IMR-90 (cell line): Measurements from ENCODE around the gene SMCO4. TPM values are rescaled to one million over a fixed set of nuclear protein-coding genes. Genes with fewer than 3 reads are reported as not detected.

Source experiments
- ATAC-seq: fragments of 200-7000 bp; cut with Tn5 transposase; 2 replicates; pipeline ENCODE4 v1.9.1; 2020; ENCODE audit warnings: low read depth, mild to moderate bottlenecking, moderate library complexity
- BruUV-seq: library from RNA; stranded (reverse); fragments of 400-500 nt; replicated peaks from 2 replicates; lab custom pipeline; 2021; lab: Mats Ljungman, UMichigan
- CTCF ChIA-PET: fragments of 300-600 bp; formaldehyde crosslinking; extraction: SDS; loops from one replicate; lab custom pipeline; 2021; ENCODE audit warnings: antibody characterized with exemption; lab: Yijun Ruan, JAX
- POLR2A ChIA-PET: fragments of 300-600 bp; sonication (Branson Sonifier 250); formaldehyde crosslinking; loops from one replicate; lab custom pipeline; 2022; ENCODE audit warnings: antibody characterized with exemption; ENCODE audit not compliant: unreplicated experiment; lab: Charles Lee
- DNase-seq: peaks from one replicate; pipeline ENCODE4 v3.0.0; 2013
- H2AFZ ChIP-seq: replicated peaks from 2 replicates; pipeline ENCODE3; 2013; ENCODE audit warnings: low read length, mild to moderate bottlenecking; ENCODE audit not compliant: poor library complexity
- H2AK5ac ChIP-seq: 2 replicates; pipeline ENCODE4 v1.6.1; 2013; ENCODE audit warnings: low read depth, low read length, inconsistent platforms
- H2AK9ac ChIP-seq: replicated peaks from 2 replicates; pipeline ENCODE3; 2013; ENCODE audit warnings: mild to moderate bottlenecking, low read depth, low read length, moderate library complexity; ENCODE audit not compliant: poor library complexity
- H2BK120ac ChIP-seq: 2 replicates; pipeline ENCODE4 v1.6.1; 2013; ENCODE audit warnings: low read depth, low read length, inconsistent platforms
- H2BK15ac ChIP-seq: 3 replicates; pipeline ENCODE4 v1.6.1; 2013; ENCODE audit warnings: low read depth, low read length, inconsistent platforms
- H2BK20ac ChIP-seq: 2 replicates; pipeline ENCODE4 v1.6.1; 2013; ENCODE audit warnings: low read depth, mild to moderate bottlenecking, inconsistent platforms, low read length, moderate library complexity
- H2BK5ac ChIP-seq: 2 replicates; pipeline ENCODE4 v1.6.1; 2013; ENCODE audit warnings: mild to moderate bottlenecking, low read depth, low read length, inconsistent platforms; ENCODE audit not compliant: poor library complexity, severe bottlenecking
- H3K14ac ChIP-seq: replicated peaks from 2 replicates; pipeline ENCODE4 v1.6.1; 2013; ENCODE audit warnings: low read depth, low read length, inconsistent platforms
- H3K18ac ChIP-seq: 2 replicates; pipeline ENCODE4 v1.6.1; 2013; ENCODE audit warnings: low read depth, low read length, control low read depth
- H3K23ac ChIP-seq: 2 replicates; pipeline ENCODE4 v1.6.1; 2013; ENCODE audit warnings: low read depth, low read length, inconsistent platforms
- H3K27ac ChIP-seq: 2 replicates; pipeline ENCODE4 v1.5.1; 2013; ENCODE audit warnings: mild to moderate bottlenecking, control low read depth, low read length; ENCODE audit not compliant: insufficient read depth
- H3K27me3 ChIP-seq: 2 replicates; pipeline ENCODE4 v1.6.1; 2013; ENCODE audit warnings: low read length; ENCODE audit not compliant: control insufficient read depth, insufficient read depth
- H3K36me3 ChIP-seq: 2 replicates; pipeline ENCODE4 v1.6.1; 2013; ENCODE audit warnings: low read length, mixed read lengths; ENCODE audit not compliant: control insufficient read depth, insufficient read depth
- H3K4ac ChIP-seq: 2 replicates; pipeline ENCODE4 v1.6.1; 2013; ENCODE audit warnings: low read depth, low read length, inconsistent platforms
- H3K4me1 ChIP-seq: 2 replicates; pipeline ENCODE4 v1.6.1; 2013; ENCODE audit warnings: low read length, mixed read lengths; ENCODE audit not compliant: control insufficient read depth, insufficient read depth
- H3K4me2 ChIP-seq: 2 replicates; pipeline ENCODE4 v1.6.1; 2013; ENCODE audit warnings: low read depth, mild to moderate bottlenecking, control low read depth, low read length, moderate library complexity
- H3K4me3 ChIP-seq: 2 replicates; pipeline ENCODE4 v1.5.1; 2013; ENCODE audit warnings: low read depth, mild to moderate bottlenecking, control low read depth, low read length, moderate library complexity; ENCODE audit not compliant: insufficient read depth
- H3K56ac ChIP-seq: 2 replicates; pipeline ENCODE4 v1.6.1; 2013; ENCODE audit warnings: low read length, inconsistent platforms; ENCODE audit not compliant: insufficient read depth; ENCODE audit errors: extremely low read depth
- H3K79me1 ChIP-seq, 2 experiments: 2 replicates each; pipeline ENCODE4 v1.6.1; 2013; ENCODE audit warnings: low read length in 2 of 2, inconsistent platforms in 1 of 2, low read depth in 1 of 2
- H3K9ac ChIP-seq: 2 replicates; pipeline ENCODE4 v1.6.1; 2013; ENCODE audit warnings: low read depth, low read length, control low read depth
- H3K9me1 ChIP-seq: 2 replicates; pipeline ENCODE4 v1.6.1; 2013; ENCODE audit warnings: low read length, inconsistent platforms; ENCODE audit not compliant: insufficient read depth
- H3K9me3 ChIP-seq: 2 replicates; pipeline ENCODE4 v1.6.1; 2013; ENCODE audit warnings: low read length; ENCODE audit not compliant: control insufficient read depth, insufficient read depth
- H4K20me1 ChIP-seq: 2 replicates; pipeline ENCODE4 v1.6.1; 2013; ENCODE audit warnings: low read length, inconsistent platforms; ENCODE audit not compliant: insufficient read depth
- H4K5ac ChIP-seq: 2 replicates; pipeline ENCODE4 v1.6.1; 2013; ENCODE audit warnings: mild to moderate bottlenecking, low read depth, low read length, control low read depth
- H4K8ac ChIP-seq, 2 experiments: 2 replicates each; pipeline ENCODE4 v1.6.1; 2013; ENCODE audit warnings: low read depth in 2 of 2, low read length in 2 of 2, control low read depth in 1 of 2, inconsistent platforms in 1 of 2
- H4K91ac ChIP-seq: 2 replicates; pipeline ENCODE4 v1.6.1; 2013; ENCODE audit warnings: low read depth, low read length, inconsistent platforms; ENCODE audit not compliant: insufficient read depth
- MAZ ChIP-seq: IDR thresholded peaks from 2 replicates; pipeline ENCODE4 v1.6.1; 2012; ENCODE audit warnings: low read depth, mild to moderate bottlenecking, low read length, improper control_type of control experiment, moderate library complexity, borderline replicate concordance
- WGBS, 2 experiments: methylation state at CpG; one replicate each; pipeline versions ENCODE4 v1.1.5 to v1.1.7; 2013; ENCODE audit warnings: missing lambda C conversion rate in 2 of 2; ENCODE audit not compliant: insufficient read length in 1 of 2; ENCODE audit errors: extremely low coverage in 2 of 2; 5-methylcytosine and 5-hydroxymethylcytosine counted together
- dilution Hi-C: fragments of 300-500 bp; cut with HindIII; formaldehyde crosslinking; loops from one replicate; pipeline ENCODE4 v1.14.3; 2018; ENCODE audit warnings: low sequenced_read_pairs; ENCODE audit not compliant: unreplicated experiment
- in situ Hi-C: fragments of 300-500 bp; cut with MboI; formaldehyde crosslinking; loops from 3 replicates; pipeline ENCODE4 v1.14.3; 2019; ENCODE audit warnings: low sequenced_read_pairs, inconsistent platforms, mixed read lengths
- intact Hi-C: fragments of 100-400 bp; cut with micrococcal nuclease; formaldehyde crosslinking; loops from 2 replicates; pipeline ENCODE4 v1.10.0; 2022
- polyA plus RNA-seq, 3 experiments: library from polyadenylated mRNA; depleted of rRNA; stranded (reverse); fragments of >200 nt; gene quantifications; 2 replicates each; pipeline ENCODE4 v1.2.3, GENCODE V29; 2012; ENCODE audit warnings: low replicate concordance in 1 of 3
- total RNA-seq: library from RNA; depleted of rRNA; stranded (reverse); fragments of >200 nt; gene quantifications from 2 replicates; pipeline ENCODE4 v1.2.3, GENCODE V29; 2012
- TF ChIP-seq, protein P1 (sequence below): conservative IDR thresholded peaks from 2 replicates; pipeline ENCODE4 v1.5.1; 2012; ENCODE audit warnings: mild to moderate bottlenecking, low read depth, low read length, improper control_type of control experiment
- TF ChIP-seq, protein P2 (sequence below): fragments of 150-350 bp; IDR thresholded peaks from 2 replicates; pipeline ENCODE4 v1.6.1; 2016; ENCODE audit warnings: low read depth, mild to moderate bottlenecking, low read length, moderate library complexity, borderline replicate concordance

The SMCO4 gene
- total and polyA plus RNA-seq, 2 of the 4 experiments (the other 2 are of a cell fraction) = 2.2 to 17.7 TPM

DNA sequence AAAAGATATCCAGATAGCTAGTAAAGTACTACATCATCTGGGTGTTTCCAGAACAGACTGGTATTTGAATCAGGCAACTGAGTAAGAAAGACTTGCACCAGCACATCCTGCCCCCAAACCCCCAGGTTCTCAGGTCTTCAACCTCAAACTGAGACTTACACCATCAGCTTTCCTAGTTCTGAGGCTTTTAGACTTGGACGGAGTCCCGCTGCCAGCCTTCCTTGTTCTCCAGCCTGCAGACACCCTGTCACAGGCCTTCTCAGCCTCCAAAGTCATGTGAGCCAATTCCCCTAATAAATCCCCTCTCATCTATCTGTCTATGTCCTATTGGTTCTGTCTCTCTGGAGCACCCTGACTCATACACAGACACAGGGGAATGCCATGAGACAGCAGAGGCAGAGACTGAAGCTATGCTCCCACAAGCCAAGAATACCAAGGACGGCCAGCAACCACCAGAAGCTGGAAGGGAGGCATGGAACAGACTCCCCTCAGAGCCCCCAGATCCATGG is 10.9 kb downstream of the SMCO4 start:
- in situ Hi-C loops = no loop called here
- Histone ChIP-seq H4K5ac (no peak overlapping the region), H2BK20ac (no peak overlapping the region), H3K79me1 (peaks cover 5 to 7% of the 10 kb centered on the region in 2 experiments; a peak in 3 of 4 replicates), H2AK5ac (no peak overlapping the region), H2BK5ac (no peak overlapping the region), H2AK9ac (no peak overlapping the region), H3K36me3 (no peaks in the 10 kb centered on the region), H2AFZ (no peak overlapping the region), H3K27me3 (no peaks in the 10 kb centered on the region), H3K56ac (no peak overlapping the region), H3K9ac (no peak overlapping the region), H2BK120ac (no peak overlapping the region), H3K23ac (no peak overlapping the region), H3K4me2 (no peak overlapping the region), H3K14ac (no peak overlapping the region), H4K91ac (no peak overlapping the region), H2BK15ac (no peak overlapping the region), H3K27ac (no peak overlapping the region), H3K9me1 (no peaks in the 10 kb centered on the region; the same call in 1 of the 2 replicates), H3K18ac (no peak overlapping the region), H3K4me1 (peaks cover 3% of the 10 kb centered on the region; the same call in 1 of the 2 replicates), H3K4ac (no peak overlapping the region), H4K20me1 (peaks cover 12% of the 10 kb centered on the region; the same call in 1 of the 2 replicates), H4K8ac (no peak overlapping the region), H3K9me3 (no peaks in the 10 kb centered on the region), H3K4me3 (no peak overlapping the region)
- ChIA-PET CTCF (interaction anchor here (1.4 kb wide), 1 partner anchor 10 kb away, joined by 3 read pairs; no protein-coding TSS in a partner anchor), POLR2A (no interaction called here)
- DNase-seq = peak; percentile 25
- WGBS, 2 experiments = no CpG with 5 or more reads among the region's 3 CpGs
- no TSS peak for BruUV-seq
- dilution Hi-C loops = no loop called here
- ATAC-seq = 0 out of 2 replicates have a peak, but pooled peaks have one; percentile 18
- TF ChIP-seq, protein P1, sequence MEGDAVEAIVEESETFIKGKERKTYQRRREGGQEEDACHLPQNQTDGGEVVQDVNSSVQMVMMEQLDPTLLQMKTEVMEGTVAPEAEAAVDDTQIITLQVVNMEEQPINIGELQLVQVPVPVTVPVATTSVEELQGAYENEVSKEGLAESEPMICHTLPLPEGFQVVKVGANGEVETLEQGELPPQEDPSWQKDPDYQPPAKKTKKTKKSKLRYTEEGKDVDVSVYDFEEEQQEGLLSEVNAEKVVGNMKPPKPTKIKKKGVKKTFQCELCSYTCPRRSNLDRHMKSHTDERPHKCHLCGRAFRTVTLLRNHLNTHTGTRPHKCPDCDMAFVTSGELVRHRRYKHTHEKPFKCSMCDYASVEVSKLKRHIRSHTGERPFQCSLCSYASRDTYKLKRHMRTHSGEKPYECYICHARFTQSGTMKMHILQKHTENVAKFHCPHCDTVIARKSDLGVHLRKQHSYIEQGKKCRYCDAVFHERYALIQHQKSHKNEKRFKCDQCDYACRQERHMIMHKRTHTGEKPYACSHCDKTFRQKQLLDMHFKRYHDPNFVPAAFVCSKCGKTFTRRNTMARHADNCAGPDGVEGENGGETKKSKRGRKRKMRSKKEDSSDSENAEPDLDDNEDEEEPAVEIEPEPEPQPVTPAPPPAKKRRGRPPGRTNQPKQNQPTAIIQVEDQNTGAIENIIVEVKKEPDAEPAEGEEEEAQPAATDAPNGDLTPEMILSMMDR = no peak
- TF ChIP-seq, protein P2, sequence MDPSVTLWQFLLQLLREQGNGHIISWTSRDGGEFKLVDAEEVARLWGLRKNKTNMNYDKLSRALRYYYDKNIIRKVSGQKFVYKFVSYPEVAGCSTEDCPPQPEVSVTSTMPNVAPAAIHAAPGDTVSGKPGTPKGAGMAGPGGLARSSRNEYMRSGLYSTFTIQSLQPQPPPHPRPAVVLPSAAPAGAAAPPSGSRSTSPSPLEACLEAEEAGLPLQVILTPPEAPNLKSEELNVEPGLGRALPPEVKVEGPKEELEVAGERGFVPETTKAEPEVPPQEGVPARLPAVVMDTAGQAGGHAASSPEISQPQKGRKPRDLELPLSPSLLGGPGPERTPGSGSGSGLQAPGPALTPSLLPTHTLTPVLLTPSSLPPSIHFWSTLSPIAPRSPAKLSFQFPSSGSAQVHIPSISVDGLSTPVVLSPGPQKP = no peak
- TF ChIP-seq MAZ = no peak
- intact Hi-C loops = no loop called here
